Nephron (organoid): ENCODE measurements around the gene CEP128.

Experiments
- H3K27ac Mint-ChIP-seq, 3 experiments: 2 replicates each; pipeline ENCODE4 v1.8.0; 2020; ENCODE audit warnings: mixed read lengths in 3 of 3, mild to moderate bottlenecking in 2 of 3, moderate library complexity in 1 of 3
- H3K27me3 Mint-ChIP-seq: 2 replicates; pipeline ENCODE4 v1.8.0; 2021; ENCODE audit warnings: low read depth, mild to moderate bottlenecking, moderate library complexity, mixed read lengths
- H3K36me3 Mint-ChIP-seq: 2 replicates; pipeline ENCODE4 v1.8.0; 2020; ENCODE audit warnings: low read depth, mixed read lengths
- H3K4me1 Mint-ChIP-seq: 2 replicates; pipeline ENCODE4 v1.8.0; 2020; ENCODE audit warnings: mixed read lengths
- H3K4me3 Mint-ChIP-seq, 3 experiments: 2 replicates each; pipeline ENCODE4 v1.8.0; 2020; ENCODE audit warnings: mild to moderate bottlenecking in 3 of 3, mixed read lengths in 3 of 3, moderate library complexity in 2 of 3
- H3K9me3 Mint-ChIP-seq: 2 replicates; pipeline ENCODE4 v1.8.0; 2020; ENCODE audit warnings: mixed read lengths
- CTCF ChIP-seq, 3 experiments: fragments of 200-600 bp; sonication (generic); IDR thresholded peaks; one replicate each; pipeline ENCODE4 v1.5.0; 2021; ENCODE audit warnings: antibody characterized with exemption in 3 of 3; ENCODE audit not compliant: unreplicated experiment in 3 of 3

Gene CEP128

GRCh38 chr14:80726211-80726610, 215.3 kb downstream of the CEP128 start:
- H3K27ac Mint-ChIP-seq, result no peak overlapping the region
- no peaks in the 10 kb centered on the region for H3K4me1 Mint-ChIP-seq
- no peaks in the 10 kb centered on the region for H3K27me3 Mint-ChIP-seq
- H3K36me3 Mint-ChIP-seq, result no peaks in the 10 kb centered on the region
- no peak for TF ChIP-seq CTCF (IDR thresholded peaks at IDR 0.05; ENCODE audit: unreplicated experiment in 3 of 3)
- H3K9me3 Mint-ChIP-seq, result no peaks in the 10 kb centered on the region
- H3K4me3 Mint-ChIP-seq, result no peak overlapping the region

- Mint-ChIP-seq H3K9me3 (no peaks in the 10 kb centered on the region), H3K27me3 (no peaks in the 10 kb centered on the region), H3K4me1 (no peaks in the 10 kb centered on the region), H3K36me3 (no peaks in the 10 kb centered on the region), H3K4me3 (no peak overlapping the region), H3K27ac (no peak overlapping the region)
- no peak for TF ChIP-seq CTCF (IDR thresholded peaks at IDR 0.05; ENCODE audit: unreplicated experiment in 3 of 3)
These were observed 222.6 kb downstream of the CEP128 start for GRCh38 chr14:80718940-80719339.

- H3K4me1 Mint-ChIP-seq, result no peaks in the 10 kb centered on the region
- no peaks in the 10 kb centered on the region for H3K36me3 Mint-ChIP-seq
- H3K9me3 Mint-ChIP-seq, result no peaks in the 10 kb centered on the region
- no peak for TF ChIP-seq CTCF (IDR thresholded peaks at IDR 0.05; ENCODE audit: unreplicated experiment in 3 of 3)
- no peaks in the 10 kb centered on the region for H3K27me3 Mint-ChIP-seq
- no peak overlapping the region for H3K4me3 Mint-ChIP-seq
- no peak overlapping the region for H3K27ac Mint-ChIP-seq
These were observed 227.1 kb downstream of the CEP128 start for GRCh38 chr14:80714474-80714873.

GRCh38 chr14:80713076-80713850, 228.3 kb downstream of the CEP128 start:
- H3K9me3 Mint-ChIP-seq, result no peaks in the 10 kb centered on the region
- no peak overlapping the region for H3K4me3 Mint-ChIP-seq
- H3K4me1 Mint-ChIP-seq, result no peaks in the 10 kb centered on the region
- no peak overlapping the region for H3K27ac Mint-ChIP-seq
- no peaks in the 10 kb centered on the region for H3K27me3 Mint-ChIP-seq
- H3K36me3 Mint-ChIP-seq, result no peaks in the 10 kb centered on the region
- TF ChIP-seq CTCF (IDR thresholded peaks at IDR 0.05; ENCODE audit: unreplicated experiment in 3 of 3), result no peak

- no peak overlapping the region for H3K4me3 Mint-ChIP-seq
- no peaks in the 10 kb centered on the region for H3K27me3 Mint-ChIP-seq
- H3K4me1 Mint-ChIP-seq, result no peaks in the 10 kb centered on the region
- no peaks in the 10 kb centered on the region for H3K9me3 Mint-ChIP-seq
- H3K36me3 Mint-ChIP-seq, result no peaks in the 10 kb centered on the region
- H3K27ac Mint-ChIP-seq, result no peak overlapping the region
- TF ChIP-seq CTCF (IDR thresholded peaks at IDR 0.05; ENCODE audit: unreplicated experiment in 3 of 3), result no peak
These were observed 236.1 kb downstream of the CEP128 start for GRCh38 chr14:80705241-80705980.
